IMR-90 (cell line): ENCODE measurements around the gene PDRG1. TPM values are rescaled to one million over a fixed set of nuclear protein-coding genes. Genes with fewer than 3 reads are reported as not detected.

Source experiments
- ATAC-seq: fragments of 200-7000 bp; cut with Tn5 transposase; 2 replicates; pipeline ENCODE4 v1.9.1; 2020; ENCODE audit warnings: low read depth, mild to moderate bottlenecking, moderate library complexity
- BruUV-seq: library from RNA; stranded (reverse); fragments of 400-500 nt; replicated peaks from 2 replicates; lab custom pipeline; 2021; lab: Mats Ljungman, UMichigan
- CTCF ChIA-PET: fragments of 300-600 bp; formaldehyde crosslinking; extraction: SDS; loops from one replicate; lab custom pipeline; 2021; ENCODE audit warnings: antibody characterized with exemption; lab: Yijun Ruan, JAX
- POLR2A ChIA-PET: fragments of 300-600 bp; sonication (Branson Sonifier 250); formaldehyde crosslinking; loops from one replicate; lab custom pipeline; 2022; ENCODE audit warnings: antibody characterized with exemption; ENCODE audit not compliant: unreplicated experiment; lab: Charles Lee
- DNase-seq: peaks from one replicate; pipeline ENCODE4 v3.0.0; 2013
- H2AFZ ChIP-seq: replicated peaks from 2 replicates; pipeline ENCODE3; 2013; ENCODE audit warnings: low read length, mild to moderate bottlenecking; ENCODE audit not compliant: poor library complexity
- H2AK5ac ChIP-seq: 2 replicates; pipeline ENCODE4 v1.6.1; 2013; ENCODE audit warnings: low read depth, low read length, inconsistent platforms
- H2AK9ac ChIP-seq: replicated peaks from 2 replicates; pipeline ENCODE3; 2013; ENCODE audit warnings: mild to moderate bottlenecking, low read depth, low read length, moderate library complexity; ENCODE audit not compliant: poor library complexity
- H2BK120ac ChIP-seq: 2 replicates; pipeline ENCODE4 v1.6.1; 2013; ENCODE audit warnings: low read depth, low read length, inconsistent platforms
- H2BK15ac ChIP-seq: 3 replicates; pipeline ENCODE4 v1.6.1; 2013; ENCODE audit warnings: low read depth, low read length, inconsistent platforms
- H2BK20ac ChIP-seq: 2 replicates; pipeline ENCODE4 v1.6.1; 2013; ENCODE audit warnings: low read depth, mild to moderate bottlenecking, inconsistent platforms, low read length, moderate library complexity
- H2BK5ac ChIP-seq: 2 replicates; pipeline ENCODE4 v1.6.1; 2013; ENCODE audit warnings: mild to moderate bottlenecking, low read depth, low read length, inconsistent platforms; ENCODE audit not compliant: poor library complexity, severe bottlenecking
- H3K14ac ChIP-seq: replicated peaks from 2 replicates; pipeline ENCODE4 v1.6.1; 2013; ENCODE audit warnings: low read depth, low read length, inconsistent platforms
- H3K18ac ChIP-seq: 2 replicates; pipeline ENCODE4 v1.6.1; 2013; ENCODE audit warnings: low read depth, low read length, control low read depth
- H3K23ac ChIP-seq: 2 replicates; pipeline ENCODE4 v1.6.1; 2013; ENCODE audit warnings: low read depth, low read length, inconsistent platforms
- H3K27ac ChIP-seq: 2 replicates; pipeline ENCODE4 v1.5.1; 2013; ENCODE audit warnings: mild to moderate bottlenecking, control low read depth, low read length; ENCODE audit not compliant: insufficient read depth
- H3K27me3 ChIP-seq: 2 replicates; pipeline ENCODE4 v1.6.1; 2013; ENCODE audit warnings: low read length; ENCODE audit not compliant: control insufficient read depth, insufficient read depth
- H3K36me3 ChIP-seq: 2 replicates; pipeline ENCODE4 v1.6.1; 2013; ENCODE audit warnings: low read length, mixed read lengths; ENCODE audit not compliant: control insufficient read depth, insufficient read depth
- H3K4ac ChIP-seq: 2 replicates; pipeline ENCODE4 v1.6.1; 2013; ENCODE audit warnings: low read depth, low read length, inconsistent platforms
- H3K4me1 ChIP-seq: 2 replicates; pipeline ENCODE4 v1.6.1; 2013; ENCODE audit warnings: low read length, mixed read lengths; ENCODE audit not compliant: control insufficient read depth, insufficient read depth
- H3K4me2 ChIP-seq: 2 replicates; pipeline ENCODE4 v1.6.1; 2013; ENCODE audit warnings: low read depth, mild to moderate bottlenecking, control low read depth, low read length, moderate library complexity
- H3K4me3 ChIP-seq: 2 replicates; pipeline ENCODE4 v1.5.1; 2013; ENCODE audit warnings: low read depth, mild to moderate bottlenecking, control low read depth, low read length, moderate library complexity; ENCODE audit not compliant: insufficient read depth
- H3K56ac ChIP-seq: 2 replicates; pipeline ENCODE4 v1.6.1; 2013; ENCODE audit warnings: low read length, inconsistent platforms; ENCODE audit not compliant: insufficient read depth; ENCODE audit errors: extremely low read depth
- H3K79me1 ChIP-seq, 2 experiments: 2 replicates each; pipeline ENCODE4 v1.6.1; 2013; ENCODE audit warnings: low read length in 2 of 2, inconsistent platforms in 1 of 2, low read depth in 1 of 2
- H3K9ac ChIP-seq: 2 replicates; pipeline ENCODE4 v1.6.1; 2013; ENCODE audit warnings: low read depth, low read length, control low read depth
- H3K9me1 ChIP-seq: 2 replicates; pipeline ENCODE4 v1.6.1; 2013; ENCODE audit warnings: low read length, inconsistent platforms; ENCODE audit not compliant: insufficient read depth
- H3K9me3 ChIP-seq: 2 replicates; pipeline ENCODE4 v1.6.1; 2013; ENCODE audit warnings: low read length; ENCODE audit not compliant: control insufficient read depth, insufficient read depth
- H4K20me1 ChIP-seq: 2 replicates; pipeline ENCODE4 v1.6.1; 2013; ENCODE audit warnings: low read length, inconsistent platforms; ENCODE audit not compliant: insufficient read depth
- H4K5ac ChIP-seq: 2 replicates; pipeline ENCODE4 v1.6.1; 2013; ENCODE audit warnings: mild to moderate bottlenecking, low read depth, low read length, control low read depth
- H4K8ac ChIP-seq, 2 experiments: 2 replicates each; pipeline ENCODE4 v1.6.1; 2013; ENCODE audit warnings: low read depth in 2 of 2, low read length in 2 of 2, control low read depth in 1 of 2, inconsistent platforms in 1 of 2
- H4K91ac ChIP-seq: 2 replicates; pipeline ENCODE4 v1.6.1; 2013; ENCODE audit warnings: low read depth, low read length, inconsistent platforms; ENCODE audit not compliant: insufficient read depth
- BHLHE40 ChIP-seq: fragments of 150-350 bp; IDR thresholded peaks from 2 replicates; pipeline ENCODE4 v1.6.1; 2016; ENCODE audit warnings: mild to moderate bottlenecking, low read depth, low read length
- CEBPB ChIP-seq: IDR thresholded peaks from 2 replicates; pipeline ENCODE4 v1.6.1; 2012; ENCODE audit warnings: low read depth, low read length, improper control_type of control experiment
- CHD1 ChIP-seq: IDR thresholded peaks from 2 replicates; pipeline ENCODE4 v1.6.1; 2012; ENCODE audit warnings: low read depth, low read length, improper control_type of control experiment
- CTCF ChIP-seq: conservative IDR thresholded peaks from 2 replicates; pipeline ENCODE4 v1.5.1; 2012; ENCODE audit warnings: mild to moderate bottlenecking, low read depth, low read length, improper control_type of control experiment
- ELK1 ChIP-seq: fragments of 150-350 bp; IDR thresholded peaks from 2 replicates; pipeline ENCODE4 v1.6.1; 2016; ENCODE audit warnings: low read depth, mild to moderate bottlenecking, low read length, moderate library complexity, borderline replicate concordance
- MAFK ChIP-seq: IDR thresholded peaks from 2 replicates; pipeline ENCODE4 v1.6.1; 2012; ENCODE audit warnings: low read depth, low read length, improper control_type of control experiment
- MAZ ChIP-seq: IDR thresholded peaks from 2 replicates; pipeline ENCODE4 v1.6.1; 2012; ENCODE audit warnings: low read depth, mild to moderate bottlenecking, low read length, improper control_type of control experiment, moderate library complexity, borderline replicate concordance
- MXI1 ChIP-seq: IDR thresholded peaks from 2 replicates; pipeline ENCODE4 v1.6.1; 2012; ENCODE audit warnings: low read depth, mild to moderate bottlenecking, low read length, moderate library complexity, borderline replicate concordance
- POLR2A ChIP-seq: IDR thresholded peaks from 2 replicates; pipeline ENCODE4 v1.6.1; 2012; ENCODE audit warnings: mild to moderate bottlenecking, low read depth, low read length
- RFX5 ChIP-seq: IDR thresholded peaks from 2 replicates; pipeline ENCODE4 v1.8.0; 2012; ENCODE audit warnings: low read depth, mild to moderate bottlenecking, low read length, moderate library complexity
- SMC3 ChIP-seq: fragments of 150-350 bp; IDR thresholded peaks from 2 replicates; pipeline ENCODE4 v1.6.1; 2016; ENCODE audit warnings: low read depth, mild to moderate bottlenecking, antibody characterized with exemption, low read length, moderate library complexity
- USF2 ChIP-seq: fragments of 150-350 bp; IDR thresholded peaks from 2 replicates; pipeline ENCODE4 v1.6.1; 2017; ENCODE audit warnings: mild to moderate bottlenecking, antibody characterized with exemption, low read length, low read depth
- WGBS, 2 experiments: methylation state at CpG; one replicate each; pipeline versions ENCODE4 v1.1.5 to v1.1.7; 2013; ENCODE audit warnings: missing lambda C conversion rate in 2 of 2; ENCODE audit not compliant: insufficient read length in 1 of 2; ENCODE audit errors: extremely low coverage in 2 of 2; 5-methylcytosine and 5-hydroxymethylcytosine counted together
- dilution Hi-C: fragments of 300-500 bp; cut with HindIII; formaldehyde crosslinking; loops from one replicate; pipeline ENCODE4 v1.14.3; 2018; ENCODE audit warnings: low sequenced_read_pairs; ENCODE audit not compliant: unreplicated experiment
- in situ Hi-C: fragments of 300-500 bp; cut with MboI; formaldehyde crosslinking; loops from 3 replicates; pipeline ENCODE4 v1.14.3; 2019; ENCODE audit warnings: low sequenced_read_pairs, inconsistent platforms, mixed read lengths
- intact Hi-C: fragments of 100-400 bp; cut with micrococcal nuclease; formaldehyde crosslinking; loops from 2 replicates; pipeline ENCODE4 v1.10.0; 2022
- polyA plus RNA-seq, 3 experiments: library from polyadenylated mRNA; depleted of rRNA; stranded (reverse); fragments of >200 nt; gene quantifications; 2 replicates each; pipeline ENCODE4 v1.2.3, GENCODE V29; 2012; ENCODE audit warnings: low replicate concordance in 1 of 3
- total RNA-seq: library from RNA; depleted of rRNA; stranded (reverse); fragments of >200 nt; gene quantifications from 2 replicates; pipeline ENCODE4 v1.2.3, GENCODE V29; 2012

The PDRG1 gene
- total and polyA plus RNA-seq, 2 of the 4 experiments (the other 2 are of a cell fraction), result 5.0 to 15.7 TPM

GRCh38 chr20:31963889-31964288, 12.0 kb upstream of the PDRG1 start:
- no peak overlapping the region for H2BK20ac ChIP-seq
- no peak overlapping the region for H2BK5ac ChIP-seq
- WGBS, 2 experiments, result 13% methylated on average over 3 of the region's 6 CpGs; no CpG with 5 or more reads in 1 of the 2 experiments
- no peak overlapping the region for H4K91ac ChIP-seq
- H3K4me3 ChIP-seq, result no peak overlapping the region
- no peak for TF ChIP-seq MAFK
- TF ChIP-seq MXI1, result no peak
- TF ChIP-seq RFX5, result no peak
- no peak for TF ChIP-seq USF2
- TF ChIP-seq CTCF, result no peak
- no peak for TF ChIP-seq MAZ
- no peak for TF ChIP-seq ELK1
- TF ChIP-seq CEBPB, result no peak
- no peak for TF ChIP-seq POLR2A
- TF ChIP-seq BHLHE40, result no peak
- TF ChIP-seq SMC3, result no peak
- no peak for TF ChIP-seq CHD1
- H2BK15ac ChIP-seq, result no peak overlapping the region
- H3K4me1 ChIP-seq, result no peaks in the 10 kb centered on the region
- no peaks in the 10 kb centered on the region for H3K9me3 ChIP-seq
- no TSS peak for BruUV-seq
- ATAC-seq (no peak), DNase-seq (no peak)
- dilution Hi-C loops, result no loop called here
- no peak overlapping the region for H3K4me2 ChIP-seq
- H2AFZ ChIP-seq, result no peak overlapping the region
- intact Hi-C loops, result no loop called here
- no peak overlapping the region for H3K56ac ChIP-seq
- H4K20me1 ChIP-seq, result peaks cover 6% of the 10 kb centered on the region; the same call in 1 of the 2 replicates
- H3K9ac ChIP-seq, result no peak overlapping the region
- no peak overlapping the region for H2BK120ac ChIP-seq
- no peak overlapping the region for H3K4ac ChIP-seq
- no peak overlapping the region for H3K23ac ChIP-seq
- no peaks in the 10 kb centered on the region for H3K36me3 ChIP-seq
- no peak overlapping the region for H2AK5ac ChIP-seq
- ChIA-PET POLR2A (no interaction called here), CTCF (interaction anchor here (1.1 kb wide), 1 partner anchor 12 kb away, joined by 3 read pairs; the partner anchor contains the start of gene PDRG1)
- H4K8ac ChIP-seq, result no peak overlapping the region
- H3K9me1 ChIP-seq, result no peaks in the 10 kb centered on the region
- no peaks in the 10 kb centered on the region for H3K79me1 ChIP-seq
- in situ Hi-C loops, result no loop called here
- no peak overlapping the region for H3K18ac ChIP-seq
- H2AK9ac ChIP-seq, result no peak overlapping the region
- no peak overlapping the region for H3K27ac ChIP-seq
- no peak overlapping the region for H3K14ac ChIP-seq
- no peak overlapping the region for H4K5ac ChIP-seq
- H3K27me3 ChIP-seq, result peaks cover 44% of the 10 kb centered on the region
